ENCODE data around the gene ACOT6.

GRCh38 chr14:73620268-73620667 is 8.0 kb downstream of the ACOT6 start:
- TF ChIP-seq POLR2AphosphoS5 (IDR thresholded peaks at IDR 0.05; ENCODE audit: low read depth, low read length), result no peak
- no peak for TF ChIP-seq JUND (IDR thresholded peaks at IDR 0.05)
- TF ChIP-seq CHD2 (IDR thresholded peaks at IDR 0.05; ENCODE audit: low read length, partially characterized antibody), result no peak
- no peak for TF ChIP-seq CTCF (IDR thresholded peaks at IDR 0.05)
- no peak for TF ChIP-seq EP300 (IDR thresholded peaks at IDR 0.05; ENCODE audit: borderline replicate concordance in 1 of 2, low read depth in 1 of 2, low read length in 1 of 2)
- no peak for TF ChIP-seq RCOR1 (IDR thresholded peaks at IDR 0.05; ENCODE audit: low read length)
- TF ChIP-seq RAD21 (IDR thresholded peaks at IDR 0.05; ENCODE audit: low read length), result no peak
- TF ChIP-seq, protein P1, sequence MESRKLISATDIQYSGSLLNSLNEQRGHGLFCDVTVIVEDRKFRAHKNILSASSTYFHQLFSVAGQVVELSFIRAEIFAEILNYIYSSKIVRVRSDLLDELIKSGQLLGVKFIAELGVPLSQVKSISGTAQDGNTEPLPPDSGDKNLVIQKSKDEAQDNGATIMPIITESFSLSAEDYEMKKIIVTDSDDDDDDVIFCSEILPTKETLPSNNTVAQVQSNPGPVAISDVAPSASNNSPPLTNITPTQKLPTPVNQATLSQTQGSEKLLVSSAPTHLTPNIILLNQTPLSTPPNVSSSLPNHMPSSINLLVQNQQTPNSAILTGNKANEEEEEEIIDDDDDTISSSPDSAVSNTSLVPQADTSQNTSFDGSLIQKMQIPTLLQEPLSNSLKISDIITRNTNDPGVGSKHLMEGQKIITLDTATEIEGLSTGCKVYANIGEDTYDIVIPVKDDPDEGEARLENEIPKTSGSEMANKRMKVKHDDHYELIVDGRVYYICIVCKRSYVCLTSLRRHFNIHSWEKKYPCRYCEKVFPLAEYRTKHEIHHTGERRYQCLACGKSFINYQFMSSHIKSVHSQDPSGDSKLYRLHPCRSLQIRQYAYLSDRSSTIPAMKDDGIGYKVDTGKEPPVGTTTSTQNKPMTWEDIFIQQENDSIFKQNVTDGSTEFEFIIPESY (IDR thresholded peaks at IDR 0.05; ENCODE audit: borderline replicate concordance, low read depth), result no peak
- no peak for TF ChIP-seq FOSL2 (IDR thresholded peaks at IDR 0.05; ENCODE audit: borderline replicate concordance, low read depth)
- TF ChIP-seq FOXM1 (IDR thresholded peaks at IDR 0.05; ENCODE audit: low read depth), result no peak
- TF ChIP-seq MXI1 (IDR thresholded peaks at IDR 0.05; ENCODE audit: low read depth, low read length), result no peak
- TF ChIP-seq, protein P2, sequence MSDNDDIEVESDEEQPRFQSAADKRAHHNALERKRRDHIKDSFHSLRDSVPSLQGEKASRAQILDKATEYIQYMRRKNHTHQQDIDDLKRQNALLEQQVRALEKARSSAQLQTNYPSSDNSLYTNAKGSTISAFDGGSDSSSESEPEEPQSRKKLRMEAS (IDR thresholded peaks at IDR 0.05; ENCODE audit: low read depth), result no peak
- TF ChIP-seq YY1 (IDR thresholded peaks at IDR 0.05; ENCODE audit: low read depth), result no peak
